ENCODE data around the gene SLC35F2.
"Not testable (repeated sequence)": the region's sequence is repeated elsewhere in the genome, so short reads cannot be mapped to it uniquely, and the experiment has no call there.

DNA sequence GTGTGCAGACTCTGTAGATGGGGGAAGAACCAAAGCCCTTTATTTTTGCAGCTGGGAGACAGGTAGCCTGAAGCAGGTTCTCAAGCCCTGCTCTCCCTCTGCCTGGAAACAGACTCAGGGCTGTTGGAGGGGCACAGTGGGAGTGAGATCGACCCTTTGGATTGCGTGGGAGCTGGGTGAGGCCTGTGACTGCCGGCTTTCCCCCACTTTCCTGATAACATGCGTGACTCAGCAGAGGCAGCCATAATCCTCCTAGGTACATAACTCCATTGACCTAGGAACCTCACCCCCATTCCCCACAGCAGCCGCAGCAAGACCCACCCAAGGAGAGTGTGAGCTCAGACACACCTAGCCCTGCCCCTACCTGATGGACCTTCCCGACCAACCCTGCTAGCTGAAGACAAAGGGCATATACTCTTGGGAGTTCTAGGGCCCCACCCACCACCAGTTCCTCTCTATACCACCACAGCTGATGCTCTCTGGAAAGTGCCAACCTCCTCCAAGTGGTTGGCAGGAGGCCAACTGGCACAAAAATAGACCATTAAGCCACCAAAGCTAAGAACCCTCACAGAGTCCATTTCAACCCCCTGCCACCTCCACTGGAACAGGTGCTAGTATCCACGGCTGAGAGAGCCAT lies 99.8 kb downstream of the SLC35F2 start:
- TF ChIP-seq, protein P1, sequence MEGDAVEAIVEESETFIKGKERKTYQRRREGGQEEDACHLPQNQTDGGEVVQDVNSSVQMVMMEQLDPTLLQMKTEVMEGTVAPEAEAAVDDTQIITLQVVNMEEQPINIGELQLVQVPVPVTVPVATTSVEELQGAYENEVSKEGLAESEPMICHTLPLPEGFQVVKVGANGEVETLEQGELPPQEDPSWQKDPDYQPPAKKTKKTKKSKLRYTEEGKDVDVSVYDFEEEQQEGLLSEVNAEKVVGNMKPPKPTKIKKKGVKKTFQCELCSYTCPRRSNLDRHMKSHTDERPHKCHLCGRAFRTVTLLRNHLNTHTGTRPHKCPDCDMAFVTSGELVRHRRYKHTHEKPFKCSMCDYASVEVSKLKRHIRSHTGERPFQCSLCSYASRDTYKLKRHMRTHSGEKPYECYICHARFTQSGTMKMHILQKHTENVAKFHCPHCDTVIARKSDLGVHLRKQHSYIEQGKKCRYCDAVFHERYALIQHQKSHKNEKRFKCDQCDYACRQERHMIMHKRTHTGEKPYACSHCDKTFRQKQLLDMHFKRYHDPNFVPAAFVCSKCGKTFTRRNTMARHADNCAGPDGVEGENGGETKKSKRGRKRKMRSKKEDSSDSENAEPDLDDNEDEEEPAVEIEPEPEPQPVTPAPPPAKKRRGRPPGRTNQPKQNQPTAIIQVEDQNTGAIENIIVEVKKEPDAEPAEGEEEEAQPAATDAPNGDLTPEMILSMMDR (IDR thresholded peaks at IDR 0.05; ENCODE audit: poor library complexity): not testable (repeated sequence)
- not testable (repeated sequence) for TF ChIP-seq EZH2 (IDR thresholded peaks at IDR 0.05; ENCODE audit: borderline replicate concordance); EZH2phosphoT487 (IDR thresholded peaks at IDR 0.05; ENCODE audit: low read depth, severe bottlenecking, unreplicated experiment)
